Neural progenitor cell (in vitro differentiated cells): ENCODE measurements around the gene DGUOK. TPM values are rescaled to one million over a fixed set of nuclear protein-coding genes. Genes with fewer than 3 reads are reported as not detected.

Source experiments
- DNase-seq: peaks from one replicate; pipeline ENCODE4 v3.0.0-alpha.2; 2016; ENCODE audit warnings: low spot score
- H2AFZ ChIP-seq: fragments of 200-600 bp; sonication (generic); replicated peaks from 2 replicates; pipeline ENCODE4 v1.6.1; 2016; ENCODE audit warnings: antibody characterized with exemption
- H3F3A ChIP-seq: fragments of 200-600 bp; sonication (generic); 2 replicates; pipeline ENCODE4 v1.6.1; 2016; ENCODE audit warnings: antibody characterized with exemption, low read depth
- H3K27ac ChIP-seq: fragments of 200-600 bp; sonication (generic); 2 replicates; pipeline ENCODE4 v1.5.1; 2016; ENCODE audit warnings: mild to moderate bottlenecking
- H3K27me3 ChIP-seq: fragments of 200-600 bp; sonication (generic); 2 replicates; pipeline ENCODE4 v1.6.1; 2016; ENCODE audit warnings: mild to moderate bottlenecking, moderate library complexity
- H3K36me3 ChIP-seq: fragments of 200-600 bp; sonication (generic); 2 replicates; pipeline ENCODE4 v1.5.1; 2016
- H3K4me1 ChIP-seq: fragments of 200-600 bp; sonication (generic); 2 replicates; pipeline ENCODE4 v1.6.1; 2016; ENCODE audit warnings: mixed run types
- H3K4me2 ChIP-seq: fragments of 200-600 bp; sonication (generic); 2 replicates; pipeline ENCODE4 v1.6.1; 2016
- H3K4me3 ChIP-seq: fragments of 200-600 bp; sonication (generic); 2 replicates; pipeline ENCODE4 v1.5.1; 2016
- H3K79me2 ChIP-seq: fragments of 200-600 bp; sonication (generic); 2 replicates; pipeline ENCODE4 v1.6.1; 2016; ENCODE audit warnings: low read depth
- H3K9ac ChIP-seq: fragments of 200-600 bp; sonication (generic); 2 replicates; pipeline ENCODE4 v1.6.1; 2016
- H3K9me3 ChIP-seq: fragments of 200-600 bp; sonication (generic); 2 replicates; pipeline ENCODE4 v1.5.1; 2016; ENCODE audit warnings: low read depth
- H4K20me1 ChIP-seq: fragments of 200-600 bp; sonication (generic); 2 replicates; pipeline ENCODE4 v1.6.1; 2016; ENCODE audit warnings: low read depth
- H3K27ac Mint-ChIP-seq: 3 replicates; pipeline ENCODE4 v1.8.0; 2021; ENCODE audit warnings: mixed read lengths
- H3K27me3 Mint-ChIP-seq: 2 replicates; pipeline ENCODE4 v1.8.0; 2022; ENCODE audit warnings: low read depth, mild to moderate bottlenecking, inconsistent platforms, moderate library complexity, mixed read lengths; ENCODE audit not compliant: insufficient read depth
- H3K36me3 Mint-ChIP-seq: 3 replicates; pipeline ENCODE4 v1.8.0; 2021; ENCODE audit warnings: mixed read lengths
- H3K4me1 Mint-ChIP-seq: 3 replicates; pipeline ENCODE4 v1.8.0; 2021; ENCODE audit warnings: mixed read lengths
- H3K4me3 Mint-ChIP-seq: 3 replicates; pipeline ENCODE4 v1.8.0; 2021; ENCODE audit warnings: mild to moderate bottlenecking, moderate library complexity, mixed read lengths
- H3K9me3 Mint-ChIP-seq: 3 replicates; pipeline ENCODE4 v1.8.0; 2020; ENCODE audit warnings: mixed read lengths
- EZH2 ChIP-seq: fragments of 200-600 bp; sonication (generic); IDR thresholded peaks from 2 replicates; pipeline ENCODE4 v1.6.1; 2017; ENCODE audit warnings: antibody characterized with exemption, mild to moderate bottlenecking, moderate library complexity
- EZH2phosphoT487 ChIP-seq: fragments of 200-600 bp; sonication (generic); IDR thresholded peaks from 2 replicates; pipeline ENCODE4 v1.6.1; 2017; ENCODE audit warnings: antibody characterized with exemption
- total RNA-seq: library from RNA; depleted of rRNA; stranded (reverse); fragments of >200 nt; gene quantifications from 2 replicates; pipeline ENCODE4 v1.2.3, GENCODE V29; 2015; ENCODE audit warnings: low replicate concordance
- TF ChIP-seq, protein P1 (sequence below): fragments of 200-600 bp; sonication (generic); IDR thresholded peaks from 2 replicates; pipeline ENCODE4 v1.5.1; 2017; ENCODE audit warnings: antibody characterized with exemption, mild to moderate bottlenecking

DGUOK gene
- total RNA-seq, 1 donor from 2014 or later: 79.0 TPM

DNA sequence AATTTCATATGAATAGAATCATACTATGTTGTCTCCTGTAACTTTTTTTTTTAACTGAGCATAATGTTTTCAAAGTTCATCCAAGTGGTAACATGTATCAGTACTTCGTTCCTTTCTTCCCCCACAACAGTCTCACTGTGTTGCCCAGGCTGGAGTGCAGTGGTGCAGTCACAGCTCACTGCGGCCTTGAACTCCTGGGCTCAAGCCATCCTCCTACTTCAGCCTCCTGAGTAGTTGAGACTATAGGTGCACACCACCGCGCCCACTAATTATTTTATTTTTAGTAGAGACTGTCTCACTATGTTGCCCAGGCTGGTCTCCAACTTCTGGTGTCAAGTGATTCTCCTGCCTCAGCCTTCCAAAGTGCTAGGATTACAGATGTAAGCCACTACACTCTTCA is 34.6 kb downstream of the DGUOK start:
- H3K9me3 Mint-ChIP-seq: no peaks in the 10 kb centered on the region
- no peaks in the 10 kb centered on the region for H3K4me1 Mint-ChIP-seq
- no peaks in the 10 kb centered on the region for H3K9me3 ChIP-seq

DNA sequence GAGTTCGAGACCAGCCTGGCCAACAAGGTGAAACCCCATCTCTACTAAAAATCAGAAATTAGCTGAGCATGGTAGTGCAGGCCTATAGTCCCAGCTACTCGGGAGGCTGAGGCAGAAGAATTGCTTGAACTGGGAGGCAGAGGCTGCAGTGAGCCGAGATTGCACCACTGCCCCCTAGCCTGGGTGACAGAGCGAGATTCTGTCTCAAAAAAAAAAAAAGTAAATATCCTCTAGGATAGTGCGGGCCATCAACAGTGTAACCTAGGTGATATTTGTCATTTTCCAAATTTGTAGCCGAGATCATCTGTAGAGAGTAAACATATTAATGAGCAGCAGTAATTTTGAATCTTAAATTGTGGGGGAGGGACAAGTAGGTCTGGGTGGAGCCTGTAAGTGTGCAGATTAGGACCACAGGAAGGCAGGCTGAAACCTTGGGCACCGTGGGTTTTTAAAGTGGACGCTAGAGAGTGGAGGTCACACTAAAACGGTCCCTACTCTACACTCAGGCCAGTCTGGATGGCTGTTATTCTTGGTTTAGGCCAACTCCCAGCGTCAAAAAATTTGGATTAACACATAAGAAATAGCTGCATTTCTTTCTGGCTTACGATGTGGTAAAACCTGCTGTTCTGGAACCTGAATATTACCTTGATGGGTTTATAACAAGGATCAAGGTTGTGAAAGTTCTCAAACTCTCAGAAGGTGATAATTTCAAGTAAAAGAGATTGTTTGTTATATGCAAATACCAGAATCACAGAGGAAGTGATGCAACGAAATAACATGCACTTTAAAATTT is 35.3 kb downstream of the DGUOK start:
- Histone ChIP-seq H3K79me2 (no peaks in the 10 kb centered on the region), H3K27ac (no peak overlapping the region), H3F3A (no peaks in the 10 kb centered on the region), H2AFZ (no peak overlapping the region), H3K4me2 (no peak overlapping the region), H3K4me3 (no peak overlapping the region), H3K4me1 (no peaks in the 10 kb centered on the region), H3K9ac (no peak overlapping the region), H3K27me3 (no peaks in the 10 kb centered on the region), H3K9me3 (no peaks in the 10 kb centered on the region), H3K36me3 (no peaks in the 10 kb centered on the region), H4K20me1 (peaks cover 3% of the 10 kb centered on the region)
- DNase-seq: no peak
- no peak overlapping the region for H3K4me3 Mint-ChIP-seq
- H3K36me3 Mint-ChIP-seq: peaks cover 21% of the 10 kb centered on the region
- no peaks in the 10 kb centered on the region for H3K4me1 Mint-ChIP-seq
- TF ChIP-seq EZH2 (no peak), EZH2phosphoT487 (no peak)
- TF ChIP-seq, protein P1, sequence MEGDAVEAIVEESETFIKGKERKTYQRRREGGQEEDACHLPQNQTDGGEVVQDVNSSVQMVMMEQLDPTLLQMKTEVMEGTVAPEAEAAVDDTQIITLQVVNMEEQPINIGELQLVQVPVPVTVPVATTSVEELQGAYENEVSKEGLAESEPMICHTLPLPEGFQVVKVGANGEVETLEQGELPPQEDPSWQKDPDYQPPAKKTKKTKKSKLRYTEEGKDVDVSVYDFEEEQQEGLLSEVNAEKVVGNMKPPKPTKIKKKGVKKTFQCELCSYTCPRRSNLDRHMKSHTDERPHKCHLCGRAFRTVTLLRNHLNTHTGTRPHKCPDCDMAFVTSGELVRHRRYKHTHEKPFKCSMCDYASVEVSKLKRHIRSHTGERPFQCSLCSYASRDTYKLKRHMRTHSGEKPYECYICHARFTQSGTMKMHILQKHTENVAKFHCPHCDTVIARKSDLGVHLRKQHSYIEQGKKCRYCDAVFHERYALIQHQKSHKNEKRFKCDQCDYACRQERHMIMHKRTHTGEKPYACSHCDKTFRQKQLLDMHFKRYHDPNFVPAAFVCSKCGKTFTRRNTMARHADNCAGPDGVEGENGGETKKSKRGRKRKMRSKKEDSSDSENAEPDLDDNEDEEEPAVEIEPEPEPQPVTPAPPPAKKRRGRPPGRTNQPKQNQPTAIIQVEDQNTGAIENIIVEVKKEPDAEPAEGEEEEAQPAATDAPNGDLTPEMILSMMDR: no peak
- no peak overlapping the region for H3K27ac Mint-ChIP-seq
- H3K27me3 Mint-ChIP-seq: peaks cover 3% of the 10 kb centered on the region
- no peaks in the 10 kb centered on the region for H3K9me3 Mint-ChIP-seq

More for the DNA sequence above, 34.6 kb downstream of the DGUOK start:
- peaks cover 27% of the 10 kb centered on the region for H3K36me3 Mint-ChIP-seq
- H3K4me3 Mint-ChIP-seq: no peak overlapping the region
- no peaks in the 10 kb centered on the region for H3F3A ChIP-seq
- peaks cover 3% of the 10 kb centered on the region for H3K27me3 Mint-ChIP-seq
- H3K27ac Mint-ChIP-seq: no peak overlapping the region
- no peaks in the 10 kb centered on the region for H3K36me3 ChIP-seq
- no peak overlapping the region for H3K4me3 ChIP-seq
- H3K4me1 ChIP-seq: no peaks in the 10 kb centered on the region
- TF ChIP-seq, protein P1: no peak
- TF ChIP-seq EZH2: no peak
- no peak for TF ChIP-seq EZH2phosphoT487
- no peak overlapping the region for H3K9ac ChIP-seq
- peaks cover 10% of the 10 kb centered on the region for H4K20me1 ChIP-seq
- no peaks in the 10 kb centered on the region for H3K79me2 ChIP-seq
- no peak overlapping the region for H3K27ac ChIP-seq
- H3K27me3 ChIP-seq: no peaks in the 10 kb centered on the region
- no peak overlapping the region for H3K4me2 ChIP-seq
- H2AFZ ChIP-seq: no peak overlapping the region
- DNase-seq: no peak

DNA sequence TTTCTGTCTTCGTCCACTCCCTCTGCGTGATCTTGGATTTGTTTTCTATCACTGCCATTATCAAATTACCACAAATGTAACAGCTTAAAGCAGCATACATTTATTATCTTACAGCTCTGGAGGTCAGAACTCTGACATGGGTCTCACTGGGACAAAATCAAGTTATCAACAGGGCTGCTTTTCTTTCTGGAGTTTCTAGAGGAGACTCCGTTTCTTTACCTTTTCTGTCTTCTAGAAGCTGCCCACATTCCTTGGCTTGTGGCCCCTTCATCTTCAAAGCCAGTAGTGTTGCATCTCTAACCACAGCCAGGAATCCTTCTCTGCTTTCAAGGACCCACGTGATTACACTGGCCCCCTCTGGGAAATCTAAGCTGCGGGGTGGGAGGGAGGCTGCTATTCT is 36.1 kb downstream of the DGUOK start:
- Histone ChIP-seq H3K27me3 (no peaks in the 10 kb centered on the region), H3K4me3 (no peak overlapping the region), H3K4me1 (no peaks in the 10 kb centered on the region), H3K9me3 (no peaks in the 10 kb centered on the region), H3K36me3 (no peaks in the 10 kb centered on the region), H3K27ac (no peak overlapping the region), H3K79me2 (no peaks in the 10 kb centered on the region), H3K4me2 (no peak overlapping the region), H2AFZ (no peak overlapping the region), H4K20me1 (no peaks in the 10 kb centered on the region), H3F3A (no peaks in the 10 kb centered on the region), H3K9ac (no peak overlapping the region)
- H3K9me3 Mint-ChIP-seq: no peaks in the 10 kb centered on the region
- no peak overlapping the region for H3K4me3 Mint-ChIP-seq
- no peak overlapping the region for H3K27ac Mint-ChIP-seq
- TF ChIP-seq EZH2phosphoT487 (no peak), EZH2 (no peak)
- TF ChIP-seq, protein P1: no peak
- peaks cover 20% of the 10 kb centered on the region for H3K36me3 Mint-ChIP-seq
- peaks cover 3% of the 10 kb centered on the region for H3K27me3 Mint-ChIP-seq
- no peaks in the 10 kb centered on the region for H3K4me1 Mint-ChIP-seq
- no peak for DNase-seq
